Measurements from ENCODE around the gene LMF2.
"Not testable (repeated sequence)": the region's sequence is repeated elsewhere in the genome, so short reads cannot be mapped to it uniquely, and the experiment has no call there.

The LMF2 gene

GRCh38 chr22:50521710-50522109 is 14.2 kb upstream of the LMF2 start:
- Histone ChIP-seq H3K4me2 (ENCODE audit: low read depth, low read length) (no peak overlapping the region), H3K4me1 (ENCODE audit: low read length) (peaks cover 17% of the 10 kb centered on the region), H3F3A (ENCODE audit: insufficient read depth, low read length) (peaks cover 11% of the 10 kb centered on the region; the same call in 1 of the 2 replicates), H3K27ac (ENCODE audit: low read length) (no peak overlapping the region), H3K36me3 (replicated peaks; ENCODE audit: insufficient read depth, low read length) (0 out of 2 replicates have a peak, but pooled peaks cover 1% of the 10 kb centered on the region), H3K27me3 (replicated peaks; ENCODE audit: insufficient read depth, low read length) (no peaks in the 10 kb centered on the region), H3K9ac (ENCODE audit: low read length) (no peak overlapping the region), H3K4me3 (ENCODE audit: low read length) (no peak overlapping the region), H2AFZ (ENCODE audit: low read length) (no peak overlapping the region), H4K20me1 (ENCODE audit: insufficient read depth, low read length) (no peaks in the 10 kb centered on the region), H3K79me2 (ENCODE audit: low read length) (peaks cover 54% of the 10 kb centered on the region), H3K9me2 (replicated peaks; ENCODE audit: insufficient read depth, low read length) (no peaks in the 10 kb centered on the region), H3K9me3 (replicated peaks; ENCODE audit: insufficient read depth, low read length) (no peaks in the 10 kb centered on the region)
- DNase-seq = no peak
- TF ChIP-seq CTCF (IDR thresholded peaks at IDR 0.05; ENCODE audit: low read length) (no peak), EZH2phosphoT487 (IDR thresholded peaks at IDR 0.05; ENCODE audit: low read length) (no peak), EZH2 (optimal IDR thresholded peaks at IDR 0.05; ENCODE audit: low read depth, low read length) (no peak)

GRCh38 chr22:50520826-50521453 is 13.4 kb upstream of the LMF2 start:
- H3K27me3 ChIP-seq (replicated peaks; ENCODE audit: insufficient read depth, low read length) = no peaks in the 10 kb centered on the region
- no peaks in the 10 kb centered on the region for H4K20me1 ChIP-seq (ENCODE audit: insufficient read depth, low read length)
- peaks cover 11% of the 10 kb centered on the region; the same call in 1 of the 2 replicates for H3F3A ChIP-seq (ENCODE audit: insufficient read depth, low read length)
- H3K9me3 ChIP-seq (replicated peaks; ENCODE audit: insufficient read depth, low read length) = no peaks in the 10 kb centered on the region
- no peak overlapping the region for H3K4me3 ChIP-seq (ENCODE audit: low read length)
- no peak overlapping the region for H2AFZ ChIP-seq (ENCODE audit: low read length)
- H3K9ac ChIP-seq (ENCODE audit: low read length) = no peak overlapping the region
- TF ChIP-seq EZH2phosphoT487 (IDR thresholded peaks at IDR 0.05; ENCODE audit: low read length) (no peak), CTCF (IDR thresholded peaks at IDR 0.05; ENCODE audit: low read length) (no peak), EZH2 (optimal IDR thresholded peaks at IDR 0.05; ENCODE audit: low read depth, low read length) (no peak)
- H3K36me3 ChIP-seq (replicated peaks; ENCODE audit: insufficient read depth, low read length) = 0 out of 2 replicates have a peak, but pooled peaks cover 3% of the 10 kb centered on the region
- H3K9me2 ChIP-seq (replicated peaks; ENCODE audit: insufficient read depth, low read length) = no peaks in the 10 kb centered on the region
- H3K4me1 ChIP-seq (ENCODE audit: low read length) = peaks cover 14% of the 10 kb centered on the region
- H3K79me2 ChIP-seq (ENCODE audit: low read length) = peaks cover 58% of the 10 kb centered on the region
- H3K4me2 ChIP-seq (ENCODE audit: low read depth, low read length) = no peak overlapping the region
- no peak for DNase-seq
- no peak overlapping the region for H3K27ac ChIP-seq (ENCODE audit: low read length)

GRCh38 chr22:50520184-50520583 is 12.7 kb upstream of the LMF2 start:
- not testable (repeated sequence) for H3K36me3 ChIP-seq (replicated peaks; ENCODE audit: insufficient read depth, low read length); H2AFZ ChIP-seq (ENCODE audit: low read length); H4K20me1 ChIP-seq (ENCODE audit: insufficient read depth, low read length); H3K4me3 ChIP-seq (ENCODE audit: low read length); H3K9ac ChIP-seq (ENCODE audit: low read length); H3K27ac ChIP-seq (ENCODE audit: low read length); H3K27me3 ChIP-seq (replicated peaks; ENCODE audit: insufficient read depth, low read length); DNase-seq; H3K9me3 ChIP-seq (replicated peaks; ENCODE audit: insufficient read depth, low read length); H3K4me2 ChIP-seq (ENCODE audit: low read depth, low read length); H3K9me2 ChIP-seq (replicated peaks; ENCODE audit: insufficient read depth, low read length)
- peaks cover 63% of the 10 kb centered on the region for H3K79me2 ChIP-seq (ENCODE audit: low read length)
- peaks cover 10% of the 10 kb centered on the region; the same call in 1 of the 2 replicates for H3F3A ChIP-seq (ENCODE audit: insufficient read depth, low read length)
- peaks cover 14% of the 10 kb centered on the region for H3K4me1 ChIP-seq (ENCODE audit: low read length)

GRCh38 chr22:50519151-50519550 is 11.6 kb upstream of the LMF2 start:
- no peak overlapping the region for H3K9ac ChIP-seq (ENCODE audit: low read length)
- peaks cover 63% of the 10 kb centered on the region for H3K79me2 ChIP-seq (ENCODE audit: low read length)
- H4K20me1 ChIP-seq (ENCODE audit: insufficient read depth, low read length) = peaks cover 6% of the 10 kb centered on the region; the same call in 1 of the 2 replicates
- no peak overlapping the region for H2AFZ ChIP-seq (ENCODE audit: low read length)
- H3K9me2 ChIP-seq (replicated peaks; ENCODE audit: insufficient read depth, low read length) = no peaks in the 10 kb centered on the region
- H3K27me3 ChIP-seq (replicated peaks; ENCODE audit: insufficient read depth, low read length) = no peaks in the 10 kb centered on the region
- TF ChIP-seq CTCF (IDR thresholded peaks at IDR 0.05; ENCODE audit: low read length) = no peak
- no peak for TF ChIP-seq EZH2phosphoT487 (IDR thresholded peaks at IDR 0.05; ENCODE audit: low read length)
- no peak for TF ChIP-seq EZH2 (optimal IDR thresholded peaks at IDR 0.05; ENCODE audit: low read depth, low read length)
- H3K36me3 ChIP-seq (replicated peaks; ENCODE audit: insufficient read depth, low read length) = 0 out of 2 replicates have a peak, but pooled peaks cover 3% of the 10 kb centered on the region
- no peaks in the 10 kb centered on the region for H3K9me3 ChIP-seq (replicated peaks; ENCODE audit: insufficient read depth, low read length)
- peaks cover 10% of the 10 kb centered on the region for H3K4me1 ChIP-seq (ENCODE audit: low read length)
- no peak for DNase-seq
- H3K4me2 ChIP-seq (ENCODE audit: low read depth, low read length) = no peak overlapping the region
- no peak overlapping the region for H3K4me3 ChIP-seq (ENCODE audit: low read length)
- H3F3A ChIP-seq (ENCODE audit: insufficient read depth, low read length) = peaks cover 3% of the 10 kb centered on the region; the same call in 1 of the 2 replicates
- H3K27ac ChIP-seq (ENCODE audit: low read length) = no peak overlapping the region

Data from MM.1S (cell line).